ENCODE data around the gene ATP8B1.

DNA sequence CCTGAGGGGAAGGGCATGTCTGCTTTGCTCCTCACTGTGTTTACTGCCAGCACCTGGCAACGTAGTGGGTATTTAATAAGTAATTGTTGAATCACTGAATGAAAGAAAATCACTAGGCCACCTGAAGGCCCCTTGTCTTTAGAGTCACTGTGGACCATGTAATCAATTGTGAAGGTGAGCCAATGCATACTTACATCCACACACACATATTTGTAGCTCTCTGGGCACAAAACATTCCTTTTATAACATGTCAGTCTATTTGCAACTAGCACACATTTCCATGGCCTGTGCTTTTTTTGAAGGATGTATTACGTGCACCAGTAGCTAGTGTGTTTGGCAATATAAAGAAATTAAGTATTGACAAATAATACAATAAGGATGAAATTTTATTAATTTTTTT, 11.2 kb downstream of the ATP8B1 start:
- TF ChIP-seq, protein P1, sequence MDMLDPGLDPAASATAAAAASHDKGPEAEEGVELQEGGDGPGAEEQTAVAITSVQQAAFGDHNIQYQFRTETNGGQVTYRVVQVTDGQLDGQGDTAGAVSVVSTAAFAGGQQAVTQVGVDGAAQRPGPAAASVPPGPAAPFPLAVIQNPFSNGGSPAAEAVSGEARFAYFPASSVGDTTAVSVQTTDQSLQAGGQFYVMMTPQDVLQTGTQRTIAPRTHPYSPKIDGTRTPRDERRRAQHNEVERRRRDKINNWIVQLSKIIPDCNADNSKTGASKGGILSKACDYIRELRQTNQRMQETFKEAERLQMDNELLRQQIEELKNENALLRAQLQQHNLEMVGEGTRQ (CRISPR knock-in tag; IDR thresholded peaks at IDR 0.05): no peak
- TF ChIP-seq SOX15 (CRISPR knock-in tag; IDR thresholded peaks at IDR 0.05) (no peak), KAT7 (CRISPR knock-in tag; IDR thresholded peaks at IDR 0.05; ENCODE audit: borderline replicate concordance) (no peak), IRF2 (CRISPR knock-in tag; IDR thresholded peaks at IDR 0.05; ENCODE audit: borderline replicate concordance, low read depth) (no peak), JUN (CRISPR knock-in tag; IDR thresholded peaks at IDR 0.05) (no peak), EMX1 (CRISPR knock-in tag; IDR thresholded peaks at IDR 0.05) (no peak), NR2C2 (CRISPR knock-in tag; IDR thresholded peaks at IDR 0.05) (no peak), TP53 (CRISPR knock-in tag; IDR thresholded peaks at IDR 0.05) (no peak)
- TF ChIP-seq, protein P2, sequence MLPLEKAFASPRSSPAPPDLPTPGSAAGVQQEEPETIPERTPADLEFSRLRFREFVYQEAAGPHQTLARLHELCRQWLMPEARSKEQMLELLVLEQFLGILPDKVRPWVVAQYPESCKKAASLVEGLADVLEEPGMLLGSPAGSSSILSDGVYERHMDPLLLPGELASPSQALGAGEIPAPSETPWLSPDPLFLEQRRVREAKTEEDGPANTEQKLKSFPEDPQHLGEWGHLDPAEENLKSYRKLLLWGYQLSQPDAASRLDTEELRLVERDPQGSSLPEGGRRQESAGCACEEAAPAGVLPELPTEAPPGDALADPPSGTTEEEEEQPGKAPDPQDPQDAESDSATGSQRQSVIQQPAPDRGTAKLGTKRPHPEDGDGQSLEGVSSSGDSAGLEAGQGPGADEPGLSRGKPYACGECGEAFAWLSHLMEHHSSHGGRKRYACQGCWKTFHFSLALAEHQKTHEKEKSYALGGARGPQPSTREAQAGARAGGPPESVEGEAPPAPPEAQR (CRISPR knock-in tag; IDR thresholded peaks at IDR 0.05): no peak
- TF ChIP-seq, protein P3, sequence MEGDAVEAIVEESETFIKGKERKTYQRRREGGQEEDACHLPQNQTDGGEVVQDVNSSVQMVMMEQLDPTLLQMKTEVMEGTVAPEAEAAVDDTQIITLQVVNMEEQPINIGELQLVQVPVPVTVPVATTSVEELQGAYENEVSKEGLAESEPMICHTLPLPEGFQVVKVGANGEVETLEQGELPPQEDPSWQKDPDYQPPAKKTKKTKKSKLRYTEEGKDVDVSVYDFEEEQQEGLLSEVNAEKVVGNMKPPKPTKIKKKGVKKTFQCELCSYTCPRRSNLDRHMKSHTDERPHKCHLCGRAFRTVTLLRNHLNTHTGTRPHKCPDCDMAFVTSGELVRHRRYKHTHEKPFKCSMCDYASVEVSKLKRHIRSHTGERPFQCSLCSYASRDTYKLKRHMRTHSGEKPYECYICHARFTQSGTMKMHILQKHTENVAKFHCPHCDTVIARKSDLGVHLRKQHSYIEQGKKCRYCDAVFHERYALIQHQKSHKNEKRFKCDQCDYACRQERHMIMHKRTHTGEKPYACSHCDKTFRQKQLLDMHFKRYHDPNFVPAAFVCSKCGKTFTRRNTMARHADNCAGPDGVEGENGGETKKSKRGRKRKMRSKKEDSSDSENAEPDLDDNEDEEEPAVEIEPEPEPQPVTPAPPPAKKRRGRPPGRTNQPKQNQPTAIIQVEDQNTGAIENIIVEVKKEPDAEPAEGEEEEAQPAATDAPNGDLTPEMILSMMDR (IDR thresholded peaks at IDR 0.05): no peak
- TF ChIP-seq, protein P4, sequence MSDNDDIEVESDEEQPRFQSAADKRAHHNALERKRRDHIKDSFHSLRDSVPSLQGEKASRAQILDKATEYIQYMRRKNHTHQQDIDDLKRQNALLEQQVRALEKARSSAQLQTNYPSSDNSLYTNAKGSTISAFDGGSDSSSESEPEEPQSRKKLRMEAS (CRISPR knock-in tag; IDR thresholded peaks at IDR 0.05): no peak
